OCI-LY7 (cell line): ENCODE measurements around the gene HINT3. TPM values are rescaled to one million over a fixed set of nuclear protein-coding genes. Genes with fewer than 3 reads are reported as not detected.
A peak's percentile ranks its signal among the peaks of the same experiment; 100 is the strongest.
"Not testable (repeated sequence)": the region's sequence is repeated elsewhere in the genome, so short reads cannot be mapped to it uniquely, and the experiment has no call there.

Experiments
- Bru-seq: library from RNA; stranded (reverse); fragments of 400-500 nt; gene quantifications from one replicate; lab custom pipeline; 2021; lab: Mats Ljungman, UMichigan
- BruChase-seq, 2 experiments: library from RNA; stranded (reverse); fragments of 400-500 nt; gene quantifications; one replicate each; lab custom pipeline; 2021; lab: Mats Ljungman, UMichigan
- BruUV-seq: library from RNA; stranded (reverse); fragments of 400-500 nt; replicated peaks from 2 replicates; lab custom pipeline; 2021; lab: Mats Ljungman, UMichigan
- CTCF ChIA-PET: fragments of 300-600 bp; sonication (Branson Sonifier 250); formaldehyde crosslinking; loops from one replicate; lab custom pipeline; 2022; ENCODE audit warnings: antibody characterized with exemption; ENCODE audit not compliant: unreplicated experiment; lab: Charles Lee
- POLR2A ChIA-PET: fragments of 300-600 bp; sonication (Branson Sonifier 250); formaldehyde crosslinking; loops from one replicate; lab custom pipeline; 2022; ENCODE audit warnings: antibody characterized with exemption; lab: Charles Lee
- DNase-seq: peaks from one replicate; pipeline ENCODE4 v3.0.0-alpha.2; 2015; ENCODE audit warnings: low spot score
- H2AFZ ChIP-seq: fragments of 200-600 bp; sonication (generic), shearing (Covaris generic); 2 replicates; pipeline ENCODE4 v1.6.1; 2014; ENCODE audit warnings: mild to moderate bottlenecking, antibody characterized with exemption, low read length, moderate library complexity
- H3K27ac ChIP-seq: fragments of 200-600 bp; sonication (generic); 2 replicates; pipeline ENCODE4 v1.5.1; 2014; ENCODE audit warnings: mixed run types, low read depth, mild to moderate bottlenecking, moderate library complexity, low read length, inconsistent platforms; ENCODE audit not compliant: poor library complexity, severe bottlenecking
- H3K36me3 ChIP-seq: fragments of 200-600 bp; sonication (generic); 2 replicates; pipeline ENCODE4 v1.6.1; 2014; ENCODE audit warnings: mild to moderate bottlenecking, antibody characterized with exemption, low read length, moderate library complexity, mixed read lengths; ENCODE audit not compliant: insufficient read depth
- H3K4me1 ChIP-seq: fragments of 200-600 bp; sonication (generic); 2 replicates; pipeline ENCODE4 v1.5.1; 2014; ENCODE audit warnings: mild to moderate bottlenecking, low read length; ENCODE audit not compliant: insufficient read depth, poor library complexity, severe bottlenecking
- H3K4me2 ChIP-seq: fragments of 200-600 bp; sonication (generic); 2 replicates; pipeline ENCODE4 v1.6.1; 2014; ENCODE audit warnings: mild to moderate bottlenecking, low read length
- H3K4me3 ChIP-seq: fragments of 200-600 bp; sonication (generic); 2 replicates; pipeline ENCODE4 v1.5.1; 2014; ENCODE audit warnings: mild to moderate bottlenecking, low read depth, low read length; ENCODE audit not compliant: poor library complexity, severe bottlenecking
- H3K79me2 ChIP-seq: fragments of 200-600 bp; sonication (generic); 2 replicates; pipeline ENCODE4 v1.6.1; 2016; ENCODE audit warnings: low read depth, mild to moderate bottlenecking, low read length, moderate library complexity, mixed read lengths; ENCODE audit not compliant: insufficient read depth
- H3K9me2 ChIP-seq: fragments of 200-600 bp; sonication (generic); 2 replicates; pipeline ENCODE4 v1.6.1; 2016; ENCODE audit warnings: mild to moderate bottlenecking, low read length, mixed read lengths; ENCODE audit not compliant: insufficient read depth
- H3K9me3 ChIP-seq: fragments of 200-600 bp; sonication (generic); 2 replicates; pipeline ENCODE4 v1.6.1; 2014; ENCODE audit warnings: mild to moderate bottlenecking, mixed run types, low read length, mixed read lengths
- H4K20me1 ChIP-seq: fragments of 200-600 bp; sonication (generic); 2 replicates; pipeline ENCODE4 v1.6.1; 2014; ENCODE audit warnings: mild to moderate bottlenecking, antibody characterized with exemption, low read length, moderate library complexity, mixed read lengths; ENCODE audit not compliant: insufficient read depth
- CTCF ChIP-seq: fragments of 200-600 bp; sonication (generic); conservative IDR thresholded peaks from 2 replicates; pipeline ENCODE4 v1.5.1; 2014; ENCODE audit warnings: mild to moderate bottlenecking, antibody characterized with exemption, low read length, moderate library complexity, mixed read lengths
- EZH2phosphoT487 ChIP-seq: fragments of 200-600 bp; sonication (generic); IDR thresholded peaks from 2 replicates; pipeline ENCODE4 v1.6.1; 2018; ENCODE audit warnings: low read depth, borderline replicate concordance, mild to moderate bottlenecking, mixed run types, antibody characterized with exemption, low read length, moderate library complexity, mixed read lengths
- intact Hi-C: fragments of 100-400 bp; cut with micrococcal nuclease; formaldehyde crosslinking; loops from one replicate; pipeline ENCODE4 v1.10.0; 2022; ENCODE audit not compliant: unreplicated experiment
- long read RNA-seq: library from polyadenylated mRNA; stranded (forward); transcript quantifications from one replicate; pipeline ENCODE4 v2.0.0, GENCODE V29; 2022
- total RNA-seq, 2 experiments: library from RNA; depleted of rRNA in 1 of 2; stranded (reverse); fragments of >200 nt in 1 of 2; shearing (Covaris generic) in 1 of 2; gene quantifications; 2 replicates each; pipeline ENCODE4 v1.2.3, GENCODE V29; 2014 to 2022

Gene HINT3
- total RNA-seq (2014; rRNA removed; shearing (Covaris generic)) (10.4 and 11.8 TPM in 2 replicates), total RNA-seq (2022) (10.6 and 12.1 TPM in 2 replicates), Bru-seq, nascent RNA (percentile 74 among the genes with signal in this experiment), BruChase-seq, experiment 1, labeled RNA remaining after a 6-hour chase (percentile 71 among the genes with signal in this experiment), BruChase-seq, experiment 2, labeled RNA remaining after a 2-hour chase (percentile 81 among the genes with signal in this experiment)
- long read RNA-seq, transcript HINT3-201 (5 exons, 3,314 nt) = major isoform, 26 of 27 reads
- long read RNA-seq, partial matches to known transcripts = 0 of 27 reads
- long read RNA-seq, other reads (novel, unspliced or antisense) = 1 of 27 reads

- Histone ChIP-seq H3K9me2 (no peaks in the 10 kb centered on the region), H3K9me3 (no peaks in the 10 kb centered on the region), H3K4me1 (peaks cover 20% of the 10 kb centered on the region), H3K4me2 (peak within 1 kb of the TSS; percentile 90), H3K36me3 (peaks cover 4% of the 10 kb centered on the region), H3K4me3 (peak within 1 kb of the TSS; percentile 79), H2AFZ (peak within 1 kb of the TSS; percentile 91), H4K20me1 (no peaks in the 10 kb centered on the region), H3K79me2 (peaks cover 16% of the 10 kb centered on the region), H3K27ac (peak within 1 kb of the TSS; percentile 76)
- TF ChIP-seq EZH2phosphoT487 = no peak
- TF ChIP-seq CTCF = peak; percentile 92
- CTCF ChIA-PET = interaction anchor here (0.6 to 3.3 kb wide), 14 partner anchors 10 to 657 kb away, joined by 3 to 29 read pairs (median 4); partner anchors contain the start of genes NCOA7 and TRMT11
- no TSS peak for BruUV-seq
- POLR2A ChIA-PET = interaction anchor here (0.5 to 5.4 kb wide), 21 partner anchors 8 to 1385 kb away, joined by 3 to 69 read pairs (median 4); partner anchors contain the start of genes NCOA7 and TRMT11
- DNase-seq = peak; percentile 99
- intact Hi-C loops = loop anchor here (1.0 to 2.0 kb wide), 3 partner anchors 165 to 656 kb away; partner anchors contain the start of gene HDDC2
Measured at GRCh38 chr6:125956506-125957390, at the start of gene HINT3. TSS of gene HINT3 (plus strand) at chr6:125956770. CDS start at chr6:125956978, 208 bp downstream.

GRCh38 chr6:125910527-125910926 lies 46.0 kb upstream of the HINT3 start:
- Histone ChIP-seq H3K27ac (no peak overlapping the region), H3K9me3 (no peaks in the 10 kb centered on the region), H4K20me1 (no peaks in the 10 kb centered on the region), H3K4me3 (no peak overlapping the region), H3K36me3 (peaks cover 44% of the 10 kb centered on the region; the same call in 1 of the 2 replicates), H3K4me2 (no peak overlapping the region), H3K4me1 (no peaks in the 10 kb centered on the region), H3K9me2 (no peaks in the 10 kb centered on the region), H2AFZ (no peak overlapping the region), H3K79me2 (no peaks in the 10 kb centered on the region)
- DNase-seq = no peak
- ChIA-PET POLR2A (interaction anchor here (0.6 to 0.8 kb wide), 2 partner anchors 41 to 100 kb away, joined by 3 read pairs; no protein-coding TSS in a partner anchor), CTCF (no interaction called here)
- no TSS peak for BruUV-seq
- TF ChIP-seq CTCF = no peak
- no peak for TF ChIP-seq EZH2phosphoT487
- intact Hi-C loops = no loop called here

- CTCF ChIA-PET, H3K27ac ChIP-seq, BruUV-seq, H3K4me2 ChIP-seq, DNase-seq, H3K9me3 ChIP-seq, H3K4me1 ChIP-seq, intact Hi-C loops, H4K20me1 ChIP-seq, H3K79me2 ChIP-seq, H3K4me3 ChIP-seq, H2AFZ ChIP-seq, H3K9me2 ChIP-seq: not testable (repeated sequence)
- POLR2A ChIA-PET = interaction anchor here (0.7 to 1.0 kb wide), 2 partner anchors 12 to 104 kb away, joined by 3 read pairs; no protein-coding TSS in a partner anchor
- peaks cover 49% of the 10 kb centered on the region; the same call in 1 of the 2 replicates for H3K36me3 ChIP-seq
Measured at GRCh38 chr6:125911051-125911451, 45.5 kb upstream of the HINT3 start.

GRCh38 chr6:125912430-125912829 lies 44.1 kb upstream of the HINT3 start:
- intact Hi-C loops, H3K9me3 ChIP-seq, POLR2A ChIA-PET, H4K20me1 ChIP-seq, H3K27ac ChIP-seq, CTCF ChIA-PET, BruUV-seq, H3K9me2 ChIP-seq, H2AFZ ChIP-seq, H3K4me3 ChIP-seq, H3K79me2 ChIP-seq, H3K4me2 ChIP-seq, H3K4me1 ChIP-seq, DNase-seq: not testable (repeated sequence)
- peaks cover 62% of the 10 kb centered on the region for H3K36me3 ChIP-seq
